CD8-positive, alpha-beta memory T cell (primary cell): Measurements from ENCODE around the gene RARB. TPM values are rescaled to one million over a fixed set of nuclear protein-coding genes. Genes with fewer than 3 reads are reported as not detected.

Source experiments
- CTCF ChIA-PET: fragments of 350-600 bp; sonication (Branson Sonifier 250); formaldehyde crosslinking; loops from one replicate; lab custom pipeline; 2021; ENCODE audit warnings: antibody characterized with exemption; lab: Charles Lee
- POLR2A ChIA-PET: fragments of 350-600 bp; sonication (Branson Sonifier 250); formaldehyde crosslinking; loops from one replicate; lab custom pipeline; 2021; ENCODE audit warnings: antibody characterized with exemption; lab: Charles Lee
- DNase-seq, 5 donors: peaks; one replicate each; pipeline versions ENCODE4 v3.0.0 to v3.0.0-alpha.2; 2020 to 2022; ENCODE audit warnings: mixed read lengths in 1 of 5
- H3K27ac ChIP-seq: one replicate; pipeline ENCODE4 v1.7.0; 2013; ENCODE audit warnings: low read depth, mild to moderate bottlenecking, low read length, moderate library complexity
- H3K27me3 ChIP-seq: 2 replicates; pipeline ENCODE4 v1.7.0; 2013; ENCODE audit warnings: low read length, mild to moderate bottlenecking; ENCODE audit not compliant: insufficient read depth, poor library complexity, severe bottlenecking
- H3K36me3 ChIP-seq: 2 replicates; pipeline ENCODE4 v1.7.0; 2013; ENCODE audit warnings: mild to moderate bottlenecking, low read length, moderate library complexity; ENCODE audit not compliant: insufficient read depth
- H3K4me1 ChIP-seq: 2 replicates; pipeline ENCODE4 v1.7.0; 2013; ENCODE audit warnings: mild to moderate bottlenecking, low read length, moderate library complexity; ENCODE audit not compliant: insufficient read depth
- H3K4me3 ChIP-seq: 2 replicates; pipeline ENCODE4 v1.7.0; 2013; ENCODE audit warnings: mild to moderate bottlenecking, low read length
- H3K9me3 ChIP-seq: 2 replicates; pipeline ENCODE4 v1.7.0; 2013; ENCODE audit warnings: mild to moderate bottlenecking, low read length
- H3K27ac Mint-ChIP-seq, 8 donors: one replicate each; pipeline ENCODE4 v1.8.0; 2020 to 2021; ENCODE audit warnings: mixed read lengths in 8 of 8, mild to moderate bottlenecking in 6 of 8, inconsistent platforms in 3 of 8, moderate library complexity in 3 of 8
- H3K27me3 Mint-ChIP-seq, 2 donors: one replicate each; pipeline ENCODE4 v1.8.0; 2020 to 2021; ENCODE audit warnings: mixed read lengths in 2 of 2, mild to moderate bottlenecking in 1 of 2, moderate library complexity in 1 of 2
- H3K36me3 Mint-ChIP-seq, 3 donors: one replicate each; pipeline ENCODE4 v1.8.0; 2020 to 2021; ENCODE audit warnings: mixed read lengths in 3 of 3, inconsistent platforms in 1 of 3, mild to moderate bottlenecking in 1 of 3
- H3K4me1 Mint-ChIP-seq, 3 donors: one replicate each; pipeline ENCODE4 v1.8.0; 2020 to 2021; ENCODE audit warnings: mixed read lengths in 3 of 3, inconsistent platforms in 1 of 3, mild to moderate bottlenecking in 1 of 3
- H3K4me3 Mint-ChIP-seq, 7 donors: one replicate each; pipeline ENCODE4 v1.8.0; 2020 to 2021; ENCODE audit warnings: mixed read lengths in 7 of 7, mild to moderate bottlenecking in 6 of 7, moderate library complexity in 4 of 7, inconsistent platforms in 2 of 7
- H3K9me3 Mint-ChIP-seq, 5 donors: one replicate each; pipeline ENCODE4 v1.8.0; 2020 to 2022; ENCODE audit warnings: mixed read lengths in 5 of 5, mild to moderate bottlenecking in 3 of 5, moderate library complexity in 2 of 5, inconsistent platforms in 1 of 5
- polyA plus RNA-seq: library from polyadenylated mRNA; unstranded; fragments of 300-500 nt; fragmentation: Illumina TruSeq; gene quantifications from one replicate; pipeline ENCODE4 v1.2.3, GENCODE V29; 2021
- total RNA-seq, 2 experiments: library from RNA; stranded (reverse); gene quantifications; one replicate each; pipeline ENCODE4 v1.2.3, GENCODE V29; 2021

RARB gene
- total and polyA plus RNA-seq, 3 experiments from 2014 or later: not detected

DNA sequence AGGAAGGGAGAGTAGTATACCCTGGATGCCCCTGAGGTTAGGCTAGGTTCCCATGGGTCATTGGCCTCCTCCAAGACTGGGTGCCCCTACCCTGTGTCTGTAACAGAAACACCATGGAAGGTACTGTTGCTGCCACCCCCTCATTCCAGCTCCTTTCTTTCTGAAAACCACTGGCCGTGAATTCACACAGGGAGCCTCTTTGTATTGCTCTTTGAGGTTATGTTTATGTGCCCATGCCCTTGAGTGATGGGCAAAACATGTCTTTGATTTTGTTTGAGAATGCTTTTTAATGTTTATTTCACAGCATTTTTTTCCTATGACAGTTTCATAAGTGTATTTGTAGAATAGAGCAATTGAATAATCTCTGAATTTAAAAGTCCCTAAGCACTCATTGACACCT, 79.7 kb downstream of the RARB start:
- H3K27me3 Mint-ChIP-seq: peaks cover 2 to 22% of the 10 kb centered on the region in 2 donors
- no peak for DNase-seq
- Histone ChIP-seq H3K4me1 (no peaks in the 10 kb centered on the region), H3K36me3 (no peaks in the 10 kb centered on the region), H3K27ac (no peak overlapping the region), H3K9me3 (no peaks in the 10 kb centered on the region), H3K27me3 (no peaks in the 10 kb centered on the region), H3K4me3 (no peak overlapping the region)
- H3K9me3 Mint-ChIP-seq: peaks cover 0 to 2% (median 0%) of the 10 kb centered on the region in 5 donors
- H3K4me3 Mint-ChIP-seq: no peak overlapping the region
- H3K4me1 Mint-ChIP-seq: no peaks in the 10 kb centered on the region
- CTCF ChIA-PET: no interaction called here
- no peaks in the 10 kb centered on the region for H3K36me3 Mint-ChIP-seq
- no peak overlapping the region for H3K27ac Mint-ChIP-seq
- POLR2A ChIA-PET: no interaction called here

DNA sequence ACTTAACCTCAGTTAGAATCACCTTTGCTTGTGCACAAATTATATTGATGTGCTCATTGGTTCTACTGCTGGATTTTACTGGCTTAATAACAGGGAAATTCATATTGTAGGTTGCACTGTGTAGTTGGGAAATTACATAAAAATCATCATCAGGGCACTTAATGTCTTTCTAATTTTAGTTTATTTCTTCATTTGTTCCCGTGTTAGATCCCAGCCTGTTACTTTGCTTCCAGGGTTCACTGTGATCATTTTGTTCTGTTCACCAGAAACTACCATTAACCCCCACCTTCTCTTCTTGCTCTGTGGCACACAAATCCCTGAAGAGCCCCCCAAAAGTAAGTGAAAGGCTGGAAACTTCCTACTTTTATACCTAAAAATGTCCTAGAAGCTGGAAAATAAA, 80.4 kb downstream of the RARB start:
- ChIA-PET POLR2A (no interaction called here), CTCF (no interaction called here)
- H3K4me3 Mint-ChIP-seq: no peak overlapping the region
- peaks cover 0 to 2% (median 0%) of the 10 kb centered on the region in 5 donors for H3K9me3 Mint-ChIP-seq
- H3K4me1 ChIP-seq: no peaks in the 10 kb centered on the region
- no peaks in the 10 kb centered on the region for H3K9me3 ChIP-seq
- no peaks in the 10 kb centered on the region for H3K4me1 Mint-ChIP-seq
- no peaks in the 10 kb centered on the region for H3K27me3 ChIP-seq
- DNase-seq: no peak
- no peaks in the 10 kb centered on the region for H3K36me3 Mint-ChIP-seq
- H3K27me3 Mint-ChIP-seq: peaks cover 6 to 21% of the 10 kb centered on the region in 2 donors
- H3K27ac Mint-ChIP-seq: no peak overlapping the region
- no peak overlapping the region for H3K4me3 ChIP-seq
- no peak overlapping the region for H3K27ac ChIP-seq
- no peaks in the 10 kb centered on the region for H3K36me3 ChIP-seq

DNA sequence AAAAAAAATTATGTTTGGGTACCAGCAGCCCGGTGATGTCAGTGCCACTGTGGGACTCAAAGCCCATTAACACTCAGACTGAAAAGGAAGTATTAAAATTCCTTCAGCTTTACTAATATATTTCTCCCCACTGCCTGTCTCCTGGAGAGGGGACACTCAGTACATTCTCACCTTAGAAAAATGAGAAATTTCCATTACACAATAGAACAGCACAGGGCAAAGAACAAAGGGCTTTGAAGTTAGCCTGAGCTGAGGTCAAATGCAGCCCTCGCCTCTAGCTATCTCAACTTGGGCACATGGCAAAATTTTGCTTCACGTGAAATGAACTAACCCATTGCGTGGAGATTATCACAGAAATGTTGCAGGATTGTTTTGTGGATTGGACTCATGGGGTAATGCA, 80.8 kb downstream of the RARB start:
- CTCF ChIA-PET: no interaction called here

DNA sequence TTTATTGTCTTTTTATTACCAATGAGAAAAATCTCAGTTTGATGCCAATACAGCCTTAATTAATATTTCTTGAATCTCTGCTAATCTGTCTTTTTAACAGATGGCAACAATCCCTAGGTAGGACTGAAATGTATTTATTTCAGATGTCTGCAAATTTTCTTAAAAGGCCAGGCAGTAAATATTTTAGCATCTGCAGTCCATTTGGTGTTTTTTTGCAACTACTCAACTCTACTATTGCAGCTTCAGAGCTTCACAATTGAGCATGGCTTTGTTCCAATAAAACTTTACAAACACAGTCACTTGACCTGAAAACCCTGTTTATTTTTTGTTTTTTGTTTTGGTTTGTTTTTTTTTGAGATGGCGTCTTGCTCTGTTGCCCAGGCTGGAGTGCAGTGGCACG, 82.7 kb downstream of the RARB start:
- peaks cover 0 to 2% (median 0%) of the 10 kb centered on the region in 5 donors for H3K9me3 Mint-ChIP-seq
- no peaks in the 10 kb centered on the region for H3K36me3 ChIP-seq
- no peaks in the 10 kb centered on the region for H3K36me3 Mint-ChIP-seq
- no peak overlapping the region for H3K27ac Mint-ChIP-seq
- no peaks in the 10 kb centered on the region for H3K9me3 ChIP-seq
- H3K27me3 ChIP-seq: no peaks in the 10 kb centered on the region
- no peak overlapping the region for H3K4me3 ChIP-seq
- no peak overlapping the region for H3K27ac ChIP-seq
- H3K4me1 ChIP-seq: no peaks in the 10 kb centered on the region
- CTCF ChIA-PET: no interaction called here
- POLR2A ChIA-PET: no interaction called here
- no peaks in the 10 kb centered on the region for H3K4me1 Mint-ChIP-seq
- DNase-seq: no peak
- H3K4me3 Mint-ChIP-seq: no peak overlapping the region
- peaks cover 8 to 20% of the 10 kb centered on the region in 2 donors for H3K27me3 Mint-ChIP-seq

More for the DNA sequence above, 80.8 kb downstream of the RARB start:
- Histone ChIP-seq H3K36me3 (no peaks in the 10 kb centered on the region), H3K4me1 (no peaks in the 10 kb centered on the region), H3K9me3 (no peaks in the 10 kb centered on the region), H3K4me3 (no peak overlapping the region), H3K27ac (no peak overlapping the region), H3K27me3 (no peaks in the 10 kb centered on the region)
- Mint-ChIP-seq H3K4me3 (no peak overlapping the region), H3K36me3 (no peaks in the 10 kb centered on the region), H3K27ac (no peak overlapping the region), H3K27me3 (peaks cover 6 to 20% of the 10 kb centered on the region in 2 donors), H3K9me3 (peaks cover 0 to 2% (median 0%) of the 10 kb centered on the region in 5 donors), H3K4me1 (no peaks in the 10 kb centered on the region)
- no peak for DNase-seq
- POLR2A ChIA-PET: no interaction called here

DNA sequence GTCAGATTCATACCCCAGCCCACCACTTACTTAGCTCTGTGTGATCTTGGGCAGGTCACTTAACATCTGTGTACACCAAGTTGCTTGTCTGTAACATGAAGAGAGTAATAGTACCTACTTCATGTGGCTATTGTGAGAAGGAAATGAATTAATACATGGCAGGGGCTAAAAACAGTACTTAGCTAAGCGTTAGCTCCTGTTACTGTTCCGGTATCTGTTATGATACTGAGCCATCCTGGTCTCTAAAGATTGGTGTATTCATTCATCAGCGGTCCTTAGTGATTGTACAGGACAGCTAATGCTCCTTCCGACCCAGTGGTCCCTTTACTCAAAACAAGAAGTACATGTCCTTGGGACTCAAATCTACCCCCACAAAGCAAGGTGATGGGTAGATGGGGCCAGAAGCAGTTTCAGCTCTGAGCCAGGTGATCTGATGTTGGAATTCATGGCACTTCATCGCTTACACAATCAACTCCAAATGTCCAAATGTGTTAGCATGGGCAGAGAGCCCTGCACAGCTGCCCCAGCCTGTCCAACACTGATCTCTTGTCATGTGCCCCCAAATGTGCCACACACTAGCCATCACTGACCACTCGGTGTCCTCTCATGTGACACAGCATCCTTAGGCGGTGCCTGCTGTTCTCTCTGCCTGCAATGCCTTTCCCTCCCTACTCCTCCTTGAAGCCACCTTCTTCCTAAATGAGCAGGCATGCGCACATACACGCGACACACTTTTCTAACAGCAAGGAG, 84.1 kb downstream of the RARB start:
- H3K4me3 Mint-ChIP-seq: no peak overlapping the region
- POLR2A ChIA-PET: no interaction called here
- no peak overlapping the region for H3K27ac Mint-ChIP-seq
- Histone ChIP-seq H3K27me3 (no peaks in the 10 kb centered on the region), H3K9me3 (no peaks in the 10 kb centered on the region), H3K27ac (no peak overlapping the region), H3K4me1 (no peaks in the 10 kb centered on the region), H3K4me3 (no peak overlapping the region), H3K36me3 (no peaks in the 10 kb centered on the region)
- H3K4me1 Mint-ChIP-seq: no peaks in the 10 kb centered on the region
- H3K27me3 Mint-ChIP-seq: peaks cover 8 to 22% of the 10 kb centered on the region in 2 donors
- peaks cover 0 to 1% (median 0%) of the 10 kb centered on the region in 5 donors for H3K9me3 Mint-ChIP-seq
- CTCF ChIA-PET: no interaction called here
- DNase-seq: no peak
- no peaks in the 10 kb centered on the region for H3K36me3 Mint-ChIP-seq

DNA sequence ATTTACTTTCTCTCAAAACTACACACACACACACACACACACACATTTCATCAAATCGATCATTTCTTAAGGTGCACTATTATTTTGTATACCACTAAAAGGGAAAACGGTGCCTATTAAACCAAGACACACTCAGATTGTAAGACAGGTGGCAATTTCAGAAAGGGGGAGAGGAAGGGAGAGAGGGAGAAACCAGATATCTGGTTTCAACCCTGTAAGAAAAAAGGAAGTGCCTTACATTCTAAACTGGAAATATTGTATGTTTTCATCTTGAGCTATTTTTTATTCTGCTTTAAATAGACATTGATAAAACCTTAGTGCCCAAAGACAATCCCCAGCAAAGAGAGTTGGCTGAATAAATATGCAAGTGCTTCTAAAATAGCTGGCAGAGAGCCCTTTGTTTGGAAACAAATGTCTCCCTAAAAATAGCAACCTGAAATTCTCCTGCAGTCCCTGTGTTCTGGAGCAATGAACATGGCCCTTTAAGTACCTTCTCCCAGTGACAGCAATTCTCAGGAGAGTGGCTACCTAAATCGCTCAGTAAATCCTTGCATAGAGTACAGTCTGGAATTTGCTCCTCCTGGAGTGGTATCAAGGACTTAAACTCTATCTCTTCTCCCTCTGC, 85.7 kb downstream of the RARB start:
- H3K27ac ChIP-seq: no peak overlapping the region
- H3K27ac Mint-ChIP-seq: no peak overlapping the region
- no peaks in the 10 kb centered on the region for H3K36me3 ChIP-seq
- no peak overlapping the region for H3K4me3 ChIP-seq
- POLR2A ChIA-PET: no interaction called here
- peaks cover 0 to 1% (median 0%) of the 10 kb centered on the region in 5 donors for H3K9me3 Mint-ChIP-seq
- H3K36me3 Mint-ChIP-seq: no peaks in the 10 kb centered on the region
- H3K4me1 ChIP-seq: no peaks in the 10 kb centered on the region
- H3K27me3 ChIP-seq: no peaks in the 10 kb centered on the region
- H3K4me1 Mint-ChIP-seq: no peaks in the 10 kb centered on the region
- DNase-seq: no peak
- peaks cover 8 to 21% of the 10 kb centered on the region in 2 donors for H3K27me3 Mint-ChIP-seq
- CTCF ChIA-PET: no interaction called here
- no peaks in the 10 kb centered on the region for H3K9me3 ChIP-seq
- no peak overlapping the region for H3K4me3 Mint-ChIP-seq

DNA sequence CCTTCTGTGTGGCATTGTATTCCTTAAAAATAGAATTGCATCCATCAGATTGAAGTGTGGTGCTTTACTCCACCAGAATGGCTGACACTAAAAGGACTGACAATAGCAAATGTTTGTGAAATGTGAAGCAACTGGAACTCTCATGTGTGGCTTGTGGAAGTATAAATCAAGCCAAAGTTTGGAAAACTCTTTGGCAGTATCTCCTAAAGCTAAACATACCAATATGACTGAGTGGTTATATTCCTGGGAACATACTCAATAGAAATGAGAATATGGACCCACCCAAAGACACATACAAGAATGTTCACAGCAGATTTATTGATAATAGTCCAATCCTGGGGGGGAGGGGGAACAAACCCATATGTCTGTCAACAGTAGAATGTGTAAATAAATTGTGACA, 87.1 kb downstream of the RARB start:
- H3K27me3 Mint-ChIP-seq: peaks cover 8 to 27% of the 10 kb centered on the region in 2 donors
- Histone ChIP-seq H3K9me3 (no peaks in the 10 kb centered on the region), H3K27ac (no peak overlapping the region), H3K4me3 (no peak overlapping the region), H3K36me3 (no peaks in the 10 kb centered on the region), H3K4me1 (no peaks in the 10 kb centered on the region), H3K27me3 (no peaks in the 10 kb centered on the region)
- no peaks in the 10 kb centered on the region for H3K4me1 Mint-ChIP-seq
- no peak for DNase-seq
- POLR2A ChIA-PET: no interaction called here
- peaks cover 0 to 1% (median 0%) of the 10 kb centered on the region in 5 donors for H3K9me3 Mint-ChIP-seq
- no peak overlapping the region for H3K4me3 Mint-ChIP-seq
- H3K36me3 Mint-ChIP-seq: no peaks in the 10 kb centered on the region
- CTCF ChIA-PET: no interaction called here
- H3K27ac Mint-ChIP-seq: no peak overlapping the region

DNA sequence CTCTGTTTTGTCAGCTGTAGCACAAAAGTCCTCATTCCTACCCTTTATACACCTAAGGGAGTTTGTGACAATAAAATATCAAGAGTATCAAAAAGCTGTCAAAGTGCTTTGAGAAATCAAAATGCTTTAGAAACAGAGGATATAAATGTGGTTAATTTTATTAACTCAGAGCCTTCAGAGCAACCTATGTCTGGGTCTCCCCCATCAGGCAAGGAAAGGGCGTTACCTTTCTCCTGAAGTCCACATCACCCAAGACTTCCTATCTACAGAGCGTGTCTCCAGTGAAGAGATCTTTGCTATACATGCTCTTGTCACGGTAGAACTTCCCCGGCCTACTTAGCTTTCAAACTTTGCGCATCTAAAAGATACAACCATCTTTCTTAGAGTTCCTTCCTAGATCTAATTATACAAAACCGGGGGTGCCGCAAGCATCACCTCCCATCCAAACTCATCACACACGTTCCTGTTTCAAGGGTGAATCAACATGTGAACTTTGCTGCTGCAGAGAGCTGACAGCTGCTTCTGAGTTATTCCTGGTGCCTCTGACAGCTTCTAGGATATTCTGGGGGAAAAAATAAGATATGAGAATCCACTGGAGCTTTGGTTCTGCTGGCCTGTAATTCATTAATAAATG, 93.0 kb downstream of the RARB start:
- CTCF ChIA-PET: no interaction called here

More for the DNA sequence above, 93.0 kb downstream of the RARB start:
- Mint-ChIP-seq H3K4me3 (no peak overlapping the region), H3K36me3 (no peaks in the 10 kb centered on the region), H3K4me1 (no peaks in the 10 kb centered on the region), H3K27ac (no peak overlapping the region), H3K9me3 (no peaks in the 10 kb centered on the region), H3K27me3 (peaks cover 5 to 20% of the 10 kb centered on the region in 2 donors)
- Histone ChIP-seq H3K9me3 (no peaks in the 10 kb centered on the region), H3K4me1 (no peaks in the 10 kb centered on the region), H3K36me3 (no peaks in the 10 kb centered on the region), H3K27ac (no peak overlapping the region), H3K27me3 (no peaks in the 10 kb centered on the region), H3K4me3 (no peak overlapping the region)
- POLR2A ChIA-PET: no interaction called here
- DNase-seq: no peak
